ENCODE measurements around the gene IQGAP3. TPM values are rescaled to one million over a fixed set of nuclear protein-coding genes. Genes with fewer than 3 reads are reported as not detected.

The IQGAP3 gene
- total and polyA plus RNA-seq, 2 donors (not counting 1 experiment from before 2014, with no cell fraction given), result 0.07 to 0.12 TPM

GRCh38 chr1:156517748-156518147, 54.6 kb downstream of the IQGAP3 start:
- DNase-seq, result no peak

GRCh38 chr1:156516821-156517220, 55.5 kb downstream of the IQGAP3 start:
- H3K27me3 ChIP-seq (replicated peaks in 1 of 4; ENCODE audit: control extremely low read depth in 1 of 4, control insufficient read depth in 3 of 4, insufficient read depth in 4 of 4, low read length in 3 of 4), result no peaks in the 10 kb centered on the region

More at GRCh38 chr1:156517748-156518147, 54.6 kb downstream of the IQGAP3 start:
- TF ChIP-seq, protein P1, sequence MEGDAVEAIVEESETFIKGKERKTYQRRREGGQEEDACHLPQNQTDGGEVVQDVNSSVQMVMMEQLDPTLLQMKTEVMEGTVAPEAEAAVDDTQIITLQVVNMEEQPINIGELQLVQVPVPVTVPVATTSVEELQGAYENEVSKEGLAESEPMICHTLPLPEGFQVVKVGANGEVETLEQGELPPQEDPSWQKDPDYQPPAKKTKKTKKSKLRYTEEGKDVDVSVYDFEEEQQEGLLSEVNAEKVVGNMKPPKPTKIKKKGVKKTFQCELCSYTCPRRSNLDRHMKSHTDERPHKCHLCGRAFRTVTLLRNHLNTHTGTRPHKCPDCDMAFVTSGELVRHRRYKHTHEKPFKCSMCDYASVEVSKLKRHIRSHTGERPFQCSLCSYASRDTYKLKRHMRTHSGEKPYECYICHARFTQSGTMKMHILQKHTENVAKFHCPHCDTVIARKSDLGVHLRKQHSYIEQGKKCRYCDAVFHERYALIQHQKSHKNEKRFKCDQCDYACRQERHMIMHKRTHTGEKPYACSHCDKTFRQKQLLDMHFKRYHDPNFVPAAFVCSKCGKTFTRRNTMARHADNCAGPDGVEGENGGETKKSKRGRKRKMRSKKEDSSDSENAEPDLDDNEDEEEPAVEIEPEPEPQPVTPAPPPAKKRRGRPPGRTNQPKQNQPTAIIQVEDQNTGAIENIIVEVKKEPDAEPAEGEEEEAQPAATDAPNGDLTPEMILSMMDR (IDR thresholded peaks at IDR 0.05), result no peak
- TF ChIP-seq EZH2 (IDR thresholded peaks at IDR 0.05; ENCODE audit: borderline replicate concordance, insufficient read depth, low read depth, low read length, poor library complexity, severe bottlenecking), result no peak
- ChIA-PET CTCF (interaction anchor here (0.7 to 1.1 kb wide), 4 partner anchors 17 to 803 kb away, joined by 3 to 4 read pairs (median 3); partner anchors contain the start of gene MEF2D), POLR2A (no interaction called here)
- intact Hi-C loops (cut with micrococcal nuclease), result no loop called here
- Histone ChIP-seq H3K79me2 (ENCODE audit: control insufficient read depth, insufficient read depth, low read length) (no peaks in the 10 kb centered on the region), H3K9me3 (ENCODE audit: control extremely low read depth in 1 of 3, control insufficient read depth in 2 of 3, insufficient read depth in 1 of 3, low read length in 2 of 3) (no peaks in the 10 kb centered on the region), H3K27ac (ENCODE audit: low read length in 2 of 2) (no peak overlapping the region), H3K4me1 (ENCODE audit: control insufficient read depth in 2 of 2, insufficient read depth in 2 of 2, low read length in 2 of 2) (no peaks in the 10 kb centered on the region), H4K20me1 (ENCODE audit: control insufficient read depth, insufficient read depth, low read length, poor library complexity, severe bottlenecking) (no peaks in the 10 kb centered on the region), H3K9ac (ENCODE audit: low read length) (no peak overlapping the region), H3K4me2 (replicated peaks; ENCODE audit: low read depth, low read length, poor library complexity, severe bottlenecking) (no peak overlapping the region), H3K36me3 (replicated peaks in 1 of 2; ENCODE audit: control extremely low read depth in 1 of 2, control insufficient read depth in 1 of 2, extremely low read depth in 1 of 2, insufficient read depth in 2 of 2, low read length in 1 of 2) (no peaks in the 10 kb centered on the region), H3K27me3 (replicated peaks in 1 of 4; ENCODE audit: control extremely low read depth in 1 of 4, control insufficient read depth in 3 of 4, insufficient read depth in 4 of 4, low read length in 3 of 4) (no peaks in the 10 kb centered on the region), H3K4me3 (ENCODE audit: control extremely low read depth in 1 of 5, extremely low read depth in 1 of 5, insufficient read depth in 1 of 5, low read depth in 2 of 5, low read length in 4 of 5) (no peak overlapping the region), H2AFZ (ENCODE audit: insufficient read depth, low read depth, low read length, poor library complexity, severe bottlenecking) (no peak overlapping the region)
- ATAC-seq (ENCODE audit: low read depth), result no peak
- Mint-ChIP-seq H3K4me1 (no peaks in the 10 kb centered on the region), H3K4me3 (no peak overlapping the region), H3K9me3 (ENCODE audit: insufficient read depth) (no peaks in the 10 kb centered on the region), H3K27ac (no peak overlapping the region), H3K27me3 (no peaks in the 10 kb centered on the region)
- WGBS (ENCODE audit: insufficient coverage), result 67% methylated on average over 3 of the region's 4 CpGs

More at GRCh38 chr1:156516821-156517220, 55.5 kb downstream of the IQGAP3 start:
- Histone ChIP-seq H4K20me1 (ENCODE audit: control insufficient read depth, insufficient read depth, low read length, poor library complexity, severe bottlenecking) (no peaks in the 10 kb centered on the region), H2AFZ (ENCODE audit: insufficient read depth, low read depth, low read length, poor library complexity, severe bottlenecking) (no peak overlapping the region), H3K79me2 (ENCODE audit: control insufficient read depth, insufficient read depth, low read length) (no peaks in the 10 kb centered on the region), H3K27ac (ENCODE audit: low read length in 2 of 2) (no peak overlapping the region), H3K9me3 (ENCODE audit: control extremely low read depth in 1 of 3, control insufficient read depth in 2 of 3, insufficient read depth in 1 of 3, low read length in 2 of 3) (no peaks in the 10 kb centered on the region), H3K36me3 (replicated peaks in 1 of 2; ENCODE audit: control extremely low read depth in 1 of 2, control insufficient read depth in 1 of 2, extremely low read depth in 1 of 2, insufficient read depth in 2 of 2, low read length in 1 of 2) (no peaks in the 10 kb centered on the region), H3K4me3 (ENCODE audit: control extremely low read depth in 1 of 5, extremely low read depth in 1 of 5, insufficient read depth in 1 of 5, low read depth in 2 of 5, low read length in 4 of 5) (no peak overlapping the region), H3K4me2 (replicated peaks; ENCODE audit: low read depth, low read length, poor library complexity, severe bottlenecking) (no peak overlapping the region), H3K9ac (ENCODE audit: low read length) (no peak overlapping the region), H3K4me1 (ENCODE audit: control insufficient read depth in 2 of 2, insufficient read depth in 2 of 2, low read length in 2 of 2) (no peaks in the 10 kb centered on the region)
- ChIA-PET POLR2A (interaction anchor here (0.7 kb wide), 1 partner anchor 8 kb away, joined by 4 read pairs; no protein-coding TSS in a partner anchor), CTCF (interaction anchor here (1.1 to 1.2 kb wide), 3 partner anchors 18 to 36 kb away, joined by 3 to 5 read pairs (median 3); no protein-coding TSS in a partner anchor)
- WGBS (ENCODE audit: insufficient coverage), result no CpG with 5 or more reads among the region's 4 CpGs
- no peak for ATAC-seq (ENCODE audit: low read depth)
- Mint-ChIP-seq H3K4me3 (no peak overlapping the region), H3K27ac (no peak overlapping the region), H3K4me1 (no peaks in the 10 kb centered on the region), H3K9me3 (ENCODE audit: insufficient read depth) (no peaks in the 10 kb centered on the region), H3K27me3 (no peaks in the 10 kb centered on the region)
- TF ChIP-seq, protein P1 (IDR thresholded peaks at IDR 0.05), result no peak
- TF ChIP-seq EZH2 (IDR thresholded peaks at IDR 0.05; ENCODE audit: borderline replicate concordance, insufficient read depth, low read depth, low read length, poor library complexity, severe bottlenecking), result no peak
- no peak for DNase-seq
- intact Hi-C loops (cut with micrococcal nuclease), result no loop called here
